Neutrophil (primary cell): ENCODE results near the gene SUSD3.

Experiments used
- H3K27ac ChIP-seq: fragments of 200-600 bp; sonication (generic); 2 replicates; pipeline ENCODE4 v1.5.1; 2016; ENCODE audit warnings: mild to moderate bottlenecking, moderate library complexity
- H3K27me3 ChIP-seq: fragments of 200-600 bp; sonication (generic); 2 replicates; pipeline ENCODE4 v1.6.0; 2016; ENCODE audit warnings: mild to moderate bottlenecking
- H3K36me3 ChIP-seq: fragments of 200-600 bp; sonication (generic); 2 replicates; pipeline ENCODE4 v1.5.1; 2017
- H3K4me1 ChIP-seq, 2 experiments: fragments of 200-600 bp in 1 of 2; sonication (generic) in 1 of 2; 1 replicate in 1 of 2; 2 replicates in 1 of 2; pipeline versions ENCODE4 v1.5.1 to v1.6.1; 2013 to 2016; ENCODE audit warnings: low read depth in 1 of 2, low read length in 1 of 2, mild to moderate bottlenecking in 1 of 2, moderate library complexity in 1 of 2; ENCODE audit not compliant: control insufficient read depth in 1 of 2, insufficient read depth in 1 of 2
- H3K4me3 ChIP-seq, 2 experiments: fragments of 200-600 bp in 1 of 2; sonication (generic) in 1 of 2; 1 replicate in 1 of 2; 2 replicates in 1 of 2; pipeline ENCODE4 v1.5.1; 2013 to 2016; ENCODE audit warnings: low read depth in 1 of 2, low read length in 1 of 2, mild to moderate bottlenecking in 1 of 2, moderate library complexity in 1 of 2
- H3K9me3 ChIP-seq: fragments of 200-600 bp; sonication (generic); 2 replicates; pipeline ENCODE4 v1.5.1; 2016
- TF ChIP-seq, protein P1 (sequence below): fragments of 200-600 bp; sonication (generic); IDR thresholded peaks from 2 replicates; pipeline ENCODE4 v1.5.1; 2016; ENCODE audit warnings: antibody characterized with exemption

Gene SUSD3

DNA sequence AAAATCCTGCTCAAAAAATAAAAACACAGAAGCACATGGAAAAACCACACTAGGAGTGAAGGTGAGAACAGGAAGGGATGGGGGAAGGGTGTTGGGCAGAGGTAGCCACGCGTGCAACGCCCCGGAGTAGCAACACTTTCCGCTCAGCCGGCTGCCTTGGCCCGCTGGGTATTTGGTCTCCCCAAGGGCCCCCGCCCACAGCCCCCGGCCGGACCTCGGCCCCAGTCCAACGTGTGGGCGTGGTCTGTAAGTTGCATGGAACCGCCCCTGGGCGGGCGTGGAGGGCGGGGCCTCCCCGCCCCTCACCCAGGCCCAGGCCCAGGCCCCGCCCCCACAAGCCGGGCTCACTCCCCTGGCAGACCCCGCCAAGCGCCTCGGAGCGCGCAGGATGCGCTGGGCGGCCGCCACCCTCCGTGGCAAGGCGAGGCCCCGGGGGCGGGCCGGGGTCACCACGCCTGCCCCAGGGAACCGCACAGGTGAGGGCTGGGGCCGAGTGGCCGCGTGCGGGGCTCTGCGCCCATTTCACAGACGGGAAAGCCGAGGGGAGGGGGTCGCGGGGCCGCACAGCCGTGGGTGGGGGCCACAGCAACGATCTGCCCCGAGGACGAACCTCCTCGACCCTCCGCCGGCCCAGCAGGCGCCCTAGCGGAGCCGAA lies at the start of gene SUSD3:
SUSD3 (plus strand) TSS at position 347 of the 656 bp plus-strand sequence; CDS start at position 389, 42 bp downstream.
- Histone ChIP-seq H3K27me3 (no peaks in the 10 kb centered on the region), H3K27ac (peak within 1 kb of the TSS; percentile 93), H3K36me3 (no peaks in the 10 kb centered on the region), H3K4me3 (peak within 1 kb of the TSS; percentile 83 to 86), H3K9me3 (no peaks in the 10 kb centered on the region), H3K4me1 (peaks cover 89 to 98% of the 10 kb centered on the region in 2 experiments)
- TF ChIP-seq, protein P1, sequence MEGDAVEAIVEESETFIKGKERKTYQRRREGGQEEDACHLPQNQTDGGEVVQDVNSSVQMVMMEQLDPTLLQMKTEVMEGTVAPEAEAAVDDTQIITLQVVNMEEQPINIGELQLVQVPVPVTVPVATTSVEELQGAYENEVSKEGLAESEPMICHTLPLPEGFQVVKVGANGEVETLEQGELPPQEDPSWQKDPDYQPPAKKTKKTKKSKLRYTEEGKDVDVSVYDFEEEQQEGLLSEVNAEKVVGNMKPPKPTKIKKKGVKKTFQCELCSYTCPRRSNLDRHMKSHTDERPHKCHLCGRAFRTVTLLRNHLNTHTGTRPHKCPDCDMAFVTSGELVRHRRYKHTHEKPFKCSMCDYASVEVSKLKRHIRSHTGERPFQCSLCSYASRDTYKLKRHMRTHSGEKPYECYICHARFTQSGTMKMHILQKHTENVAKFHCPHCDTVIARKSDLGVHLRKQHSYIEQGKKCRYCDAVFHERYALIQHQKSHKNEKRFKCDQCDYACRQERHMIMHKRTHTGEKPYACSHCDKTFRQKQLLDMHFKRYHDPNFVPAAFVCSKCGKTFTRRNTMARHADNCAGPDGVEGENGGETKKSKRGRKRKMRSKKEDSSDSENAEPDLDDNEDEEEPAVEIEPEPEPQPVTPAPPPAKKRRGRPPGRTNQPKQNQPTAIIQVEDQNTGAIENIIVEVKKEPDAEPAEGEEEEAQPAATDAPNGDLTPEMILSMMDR = no peak

DNA sequence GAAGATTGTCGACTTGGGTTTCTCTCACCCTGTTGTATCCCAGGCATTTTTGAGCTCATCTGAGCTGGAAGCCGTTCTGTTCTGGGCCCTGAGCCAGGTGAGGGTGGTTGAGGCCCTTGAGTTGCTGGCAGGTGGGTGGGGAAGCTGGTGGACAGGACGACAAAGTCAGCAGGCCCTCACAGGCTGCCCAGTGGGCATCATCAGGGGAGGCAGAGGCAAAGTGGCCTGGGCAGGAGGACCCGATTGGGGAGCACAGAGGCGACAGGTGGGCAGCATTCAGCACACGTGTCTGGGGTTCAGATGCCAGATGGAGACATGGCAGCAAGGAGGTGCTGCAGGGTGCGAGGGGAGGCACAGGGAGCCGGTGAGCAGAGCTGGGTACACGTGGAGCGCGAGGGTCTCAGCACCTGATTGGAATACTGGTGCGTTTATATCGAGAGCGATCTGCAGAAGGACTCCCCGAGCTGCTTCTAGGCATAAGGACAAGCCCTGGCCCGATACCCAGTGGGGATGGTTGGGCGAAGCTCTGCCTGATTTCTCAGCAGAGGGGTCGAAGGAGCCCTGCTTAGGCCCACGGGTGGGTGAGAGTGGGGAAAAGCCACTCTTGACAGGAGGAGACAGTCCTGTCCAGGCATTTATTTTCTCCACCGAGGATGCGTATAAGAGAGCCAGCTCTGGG lies 49.0 kb upstream of the SUSD3 start:
- H3K4me3 ChIP-seq = no peak overlapping the region
- no peaks in the 10 kb centered on the region for H3K27me3 ChIP-seq
- peaks cover 9% of the 10 kb centered on the region for H3K9me3 ChIP-seq
- H3K27ac ChIP-seq = no peak overlapping the region
- peaks cover 99% of the 10 kb centered on the region for H3K36me3 ChIP-seq
- TF ChIP-seq, protein P1 = no peak
- no peaks in the 10 kb centered on the region for H3K4me1 ChIP-seq

DNA sequence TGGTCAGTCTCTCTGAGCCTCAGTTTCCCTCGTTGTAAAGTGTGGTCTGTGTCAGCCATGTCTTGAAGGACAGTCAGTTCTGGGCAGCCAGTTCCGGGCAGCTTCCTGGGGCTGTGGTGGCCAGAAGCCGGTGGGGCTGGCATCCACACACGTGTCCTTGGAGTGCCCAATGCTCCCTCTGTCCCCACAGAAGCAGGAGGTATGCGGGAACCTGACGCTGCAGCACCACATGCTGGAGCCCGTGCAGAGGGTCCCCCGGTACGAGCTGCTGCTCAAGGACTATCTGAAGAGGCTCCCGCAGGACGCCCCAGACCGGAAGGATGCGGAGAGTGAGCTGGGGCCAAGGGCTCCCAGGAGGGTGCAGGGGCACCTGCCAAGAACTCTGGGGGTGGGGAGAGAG lies 48.4 kb upstream of the SUSD3 start:
- peaks cover 99% of the 10 kb centered on the region for H3K36me3 ChIP-seq
- no peaks in the 10 kb centered on the region for H3K4me1 ChIP-seq
- no peak overlapping the region for H3K27ac ChIP-seq

DNA sequence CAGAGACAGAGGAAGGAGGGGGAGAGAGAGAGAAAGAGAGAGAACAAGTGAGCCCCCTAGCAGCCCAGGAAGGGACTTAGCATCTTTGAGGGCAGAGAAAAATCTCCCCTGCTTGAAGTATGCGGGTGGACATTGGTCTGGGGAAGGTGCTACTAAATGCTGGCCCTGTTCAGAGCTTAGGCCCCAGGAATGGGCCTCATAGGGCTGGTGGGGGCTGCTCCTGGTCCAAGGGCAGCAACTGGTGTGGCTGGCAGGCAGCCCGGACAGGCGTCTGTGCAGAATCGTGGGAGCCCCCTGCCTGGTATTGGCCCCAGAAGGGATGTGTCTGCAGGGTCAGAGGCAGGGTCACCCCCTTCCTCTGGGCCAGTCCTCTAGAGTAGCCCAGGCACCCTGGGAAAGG lies 47.8 kb upstream of the SUSD3 start:
- Histone ChIP-seq H3K4me3 (no peak overlapping the region), H3K27ac (no peak overlapping the region), H3K36me3 (peaks cover 99% of the 10 kb centered on the region), H3K27me3 (no peaks in the 10 kb centered on the region), H3K4me1 (no peaks in the 10 kb centered on the region), H3K9me3 (peaks cover 9% of the 10 kb centered on the region)
- TF ChIP-seq, protein P1 = no peak

More for the DNA sequence above, 48.4 kb upstream of the SUSD3 start:
- Histone ChIP-seq H3K9me3 (peaks cover 9% of the 10 kb centered on the region), H3K4me3 (no peak overlapping the region), H3K27me3 (no peaks in the 10 kb centered on the region)
- TF ChIP-seq, protein P1 = no peak

DNA sequence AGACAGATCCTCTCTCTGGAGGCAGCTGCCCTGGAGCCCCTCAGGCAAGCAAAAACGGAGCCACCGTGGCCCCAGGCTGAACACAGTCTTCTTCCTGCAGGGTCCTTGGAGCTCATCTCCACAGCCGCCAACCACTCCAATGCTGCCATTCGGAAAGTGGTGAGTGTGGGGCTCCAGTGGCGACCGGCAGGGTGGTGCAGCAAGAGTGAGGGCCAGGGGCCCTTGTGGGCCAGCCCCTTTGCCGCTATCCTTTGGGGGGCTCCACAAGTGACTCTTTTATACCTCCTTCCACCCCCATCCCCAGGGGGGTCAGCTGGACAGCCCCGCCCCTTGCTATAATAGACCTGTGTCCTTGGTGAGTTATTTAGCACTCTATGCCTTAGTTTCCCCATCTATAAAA lies 47.4 kb upstream of the SUSD3 start:
- Histone ChIP-seq H3K4me3 (no peak overlapping the region), H3K9me3 (peaks cover 9% of the 10 kb centered on the region), H3K4me1 (no peaks in the 10 kb centered on the region), H3K27me3 (no peaks in the 10 kb centered on the region), H3K36me3 (peaks cover 99% of the 10 kb centered on the region), H3K27ac (no peak overlapping the region)
- TF ChIP-seq, protein P1 = no peak
